ENCODE results near the gene SPATS2.

GRCh38 chr12:49525942-49526341, 158.7 kb downstream of the SPATS2 start:
- TF ChIP-seq RAD21 (IDR thresholded peaks at IDR 0.05; ENCODE audit: low read depth): no peak
- TF ChIP-seq CEBPB (IDR thresholded peaks at IDR 0.05): no peak
- TF ChIP-seq EGR1 (IDR thresholded peaks at IDR 0.05): no peak
- no peak for TF ChIP-seq TEAD4 (IDR thresholded peaks at IDR 0.05)
- no peak for TF ChIP-seq TAF1 (IDR thresholded peaks at IDR 0.05; ENCODE audit: low read depth)
- no peak for TF ChIP-seq CREB1 (IDR thresholded peaks at IDR 0.05; ENCODE audit: low read depth)
- no peak for TF ChIP-seq ZBTB7A (IDR thresholded peaks at IDR 0.05; ENCODE audit: low read depth)
- TF ChIP-seq, protein P1, sequence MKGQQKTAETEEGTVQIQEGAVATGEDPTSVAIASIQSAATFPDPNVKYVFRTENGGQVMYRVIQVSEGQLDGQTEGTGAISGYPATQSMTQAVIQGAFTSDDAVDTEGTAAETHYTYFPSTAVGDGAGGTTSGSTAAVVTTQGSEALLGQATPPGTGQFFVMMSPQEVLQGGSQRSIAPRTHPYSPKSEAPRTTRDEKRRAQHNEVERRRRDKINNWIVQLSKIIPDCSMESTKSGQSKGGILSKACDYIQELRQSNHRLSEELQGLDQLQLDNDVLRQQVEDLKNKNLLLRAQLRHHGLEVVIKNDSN (IDR thresholded peaks at IDR 0.05): no peak
- TF ChIP-seq, protein P2, sequence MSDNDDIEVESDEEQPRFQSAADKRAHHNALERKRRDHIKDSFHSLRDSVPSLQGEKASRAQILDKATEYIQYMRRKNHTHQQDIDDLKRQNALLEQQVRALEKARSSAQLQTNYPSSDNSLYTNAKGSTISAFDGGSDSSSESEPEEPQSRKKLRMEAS (IDR thresholded peaks at IDR 0.05): no peak
- TF ChIP-seq EP300 (IDR thresholded peaks at IDR 0.05; ENCODE audit: borderline replicate concordance): no peak
- TF ChIP-seq YY1 (IDR thresholded peaks at IDR 0.05; ENCODE audit: low read depth): no peak

Data from Ishikawa (cell line).